Keratinocyte (primary cell): Measurements from ENCODE around the gene PCDHGB4. TPM values are rescaled to one million over a fixed set of nuclear protein-coding genes. Genes with fewer than 3 reads are reported as not detected.

ENCODE experiments used
- DNase-seq: peaks from one replicate; pipeline ENCODE4 v3.0.0-alpha.2; 2011; ENCODE audit warnings: low read depth, missing footprints, low spot score
- FAIRE-seq: peaks from 2 replicates; lab custom pipeline; 2011; peaks lifted over from hg19 to GRCh38; lab: Jason Lieb, UNC
- H2AFZ ChIP-seq: 2 replicates; pipeline ENCODE4 v1.6.0; 2012; ENCODE audit warnings: low read length, control low read depth, inconsistent platforms; ENCODE audit not compliant: control insufficient read depth
- H3K27ac ChIP-seq: 2 replicates; pipeline ENCODE4 v1.5.1; 2011; ENCODE audit warnings: low read length; ENCODE audit not compliant: control insufficient read depth, insufficient read depth
- H3K27me3 ChIP-seq: 3 replicates; pipeline ENCODE4 v1.6.0; 2011; ENCODE audit warnings: low read length; ENCODE audit not compliant: control insufficient read depth, insufficient read depth; ENCODE audit errors: extremely low read depth
- H3K36me3 ChIP-seq, 2 experiments: 2 replicates in 1 of 2; 3 replicates in 1 of 2; pipeline ENCODE4 v1.5.1; 2011; ENCODE audit warnings: low read length in 2 of 2, mild to moderate bottlenecking in 1 of 2; ENCODE audit not compliant: control insufficient read depth in 2 of 2, insufficient read depth in 2 of 2; ENCODE audit errors: extremely low read depth in 1 of 2
- H3K4me1 ChIP-seq: 3 replicates; pipeline ENCODE4 v1.5.1; 2011; ENCODE audit warnings: low read length; ENCODE audit not compliant: control insufficient read depth, insufficient read depth; ENCODE audit errors: extremely low read depth
- H3K4me2 ChIP-seq: 3 replicates; pipeline ENCODE4 v1.6.0; 2011; ENCODE audit warnings: low read depth, low read length; ENCODE audit not compliant: control insufficient read depth, insufficient read depth; ENCODE audit errors: extremely low read depth
- H3K4me3 ChIP-seq, 3 experiments: fragments of 200-600 bp in 1 of 3; sonication (generic) in 1 of 3; 2 replicates in 2 of 3; 3 replicates in 1 of 3; pipeline ENCODE4 v1.5.1; 2011 to 2016; ENCODE audit warnings: low read length in 3 of 3, mild to moderate bottlenecking in 3 of 3, control low read depth in 2 of 3, inconsistent platforms in 1 of 3, low read depth in 1 of 3, mixed read lengths in 1 of 3, mixed run types in 1 of 3, moderate library complexity in 1 of 3; ENCODE audit not compliant: control insufficient read depth in 2 of 3, insufficient read depth in 2 of 3; ENCODE audit errors: extremely low read depth in 1 of 3
- H3K79me2 ChIP-seq: 2 replicates; pipeline ENCODE4 v1.6.0; 2012; ENCODE audit warnings: low read length; ENCODE audit not compliant: control insufficient read depth, insufficient read depth
- H3K9ac ChIP-seq: 3 replicates; pipeline ENCODE4 v1.6.0; 2011; ENCODE audit warnings: low read length; ENCODE audit not compliant: control insufficient read depth, insufficient read depth; ENCODE audit errors: extremely low read depth
- H3K9me1 ChIP-seq: 3 replicates; pipeline ENCODE4 v1.6.0; 2011; ENCODE audit warnings: low read length; ENCODE audit not compliant: control insufficient read depth, insufficient read depth; ENCODE audit errors: extremely low read depth
- H3K9me3 ChIP-seq: 2 replicates; pipeline ENCODE4 v1.5.1; 2012; ENCODE audit warnings: low read depth, low read length; ENCODE audit not compliant: control insufficient read depth
- H4K20me1 ChIP-seq: 3 replicates; pipeline ENCODE4 v1.6.0; 2011; ENCODE audit warnings: low read length; ENCODE audit not compliant: control insufficient read depth, insufficient read depth; ENCODE audit errors: extremely low read depth
- EZH2 ChIP-seq: IDR thresholded peaks from one replicate; pipeline ENCODE4 v1.6.1; 2012; ENCODE audit warnings: inconsistent platforms, mild to moderate bottlenecking, low read length, moderate library complexity
- dilution Hi-C: fragments of 300-500 bp; cut with MboI; formaldehyde crosslinking; loops from one replicate; pipeline ENCODE4 v1.7.0; 2020; ENCODE audit warnings: low sequenced_read_pairs; ENCODE audit not compliant: extremely low pct_ligation_motif_present
- polyA plus RNA-seq, 5 experiments: library from polyadenylated mRNA; depleted of rRNA in 3 of 5; stranded (reverse) in 3 of 5; stranded (forward) in 1 of 5; unstranded in 1 of 5; fragments of >200 nt; gene quantifications; 1 replicate in 1 of 5; 2 replicates in 3 of 5; 3 replicates in 1 of 5; pipeline versions ENCODE4 v1.2.1 to v1.2.3, GENCODE V29; 2011 to 2012; ENCODE audit warnings: missing spikeins in 2 of 5, low read depth in 1 of 5, low replicate concordance in 1 of 5
- TF ChIP-seq, protein P1 (sequence below), 3 experiments: IDR thresholded peaks in 1 of 3; conservative IDR thresholded peaks in 1 of 3; optimal IDR thresholded peaks in 1 of 3; 2 replicates in 2 of 3; 3 replicates in 1 of 3; pipeline versions ENCODE3 to v1.5.1; 2011; ENCODE audit warnings: low read length in 3 of 3, mild to moderate bottlenecking in 3 of 3, moderate library complexity in 2 of 3, control low read depth in 1 of 3, inconsistent platforms in 1 of 3; ENCODE audit not compliant: insufficient read depth in 2 of 3; ENCODE audit errors: extremely low read depth in 1 of 3

Gene PCDHGB4
- polyA plus RNA-seq, 1 donor (not counting 4 experiments of a cell fraction or from before 2014, with no cell fraction given), result 1.6 TPM

GRCh38 chr5:141399555-141400258 lies 12.2 kb downstream of the PCDHGB4 start:
- Histone ChIP-seq H3K4me1 (no peaks in the 10 kb centered on the region), H3K27ac (no peak overlapping the region), H4K20me1 (no peaks in the 10 kb centered on the region), H2AFZ (no peak overlapping the region), H3K36me3 (no peaks in the 10 kb centered on the region), H3K27me3 (peaks cover 10% of the 10 kb centered on the region), H3K4me2 (no peak overlapping the region), H3K9me3 (peaks cover 26% of the 10 kb centered on the region), H3K9me1 (no peaks in the 10 kb centered on the region), H3K4me3 (no peak overlapping the region), H3K9ac (no peak overlapping the region), H3K79me2 (no peaks in the 10 kb centered on the region)
- dilution Hi-C loops, result no loop called here
- no peak for DNase-seq
- FAIRE-seq, result no peak
- TF ChIP-seq EZH2, result no peak
- TF ChIP-seq, protein P1, sequence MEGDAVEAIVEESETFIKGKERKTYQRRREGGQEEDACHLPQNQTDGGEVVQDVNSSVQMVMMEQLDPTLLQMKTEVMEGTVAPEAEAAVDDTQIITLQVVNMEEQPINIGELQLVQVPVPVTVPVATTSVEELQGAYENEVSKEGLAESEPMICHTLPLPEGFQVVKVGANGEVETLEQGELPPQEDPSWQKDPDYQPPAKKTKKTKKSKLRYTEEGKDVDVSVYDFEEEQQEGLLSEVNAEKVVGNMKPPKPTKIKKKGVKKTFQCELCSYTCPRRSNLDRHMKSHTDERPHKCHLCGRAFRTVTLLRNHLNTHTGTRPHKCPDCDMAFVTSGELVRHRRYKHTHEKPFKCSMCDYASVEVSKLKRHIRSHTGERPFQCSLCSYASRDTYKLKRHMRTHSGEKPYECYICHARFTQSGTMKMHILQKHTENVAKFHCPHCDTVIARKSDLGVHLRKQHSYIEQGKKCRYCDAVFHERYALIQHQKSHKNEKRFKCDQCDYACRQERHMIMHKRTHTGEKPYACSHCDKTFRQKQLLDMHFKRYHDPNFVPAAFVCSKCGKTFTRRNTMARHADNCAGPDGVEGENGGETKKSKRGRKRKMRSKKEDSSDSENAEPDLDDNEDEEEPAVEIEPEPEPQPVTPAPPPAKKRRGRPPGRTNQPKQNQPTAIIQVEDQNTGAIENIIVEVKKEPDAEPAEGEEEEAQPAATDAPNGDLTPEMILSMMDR (optimal IDR thresholded peaks at IDR 0.05 in 1 of 3, IDR thresholded peaks at IDR 0.05 in 1 of 3, conservative IDR thresholded peaks at IDR 0.05 in 1 of 3; ENCODE audit: extremely low read depth in 1 of 3, insufficient read depth in 2 of 3, low read length in 3 of 3), result no peak

GRCh38 chr5:141402553-141403243 lies 15.2 kb downstream of the PCDHGB4 start, which contains the start of gene PCDHGA9:
TSS of gene PCDHGA9 (plus strand) at chr5:141402778. CDS start at chr5:141402953, 175 bp downstream.
- H3K4me1 ChIP-seq, result no peaks in the 10 kb centered on the region
- H3K9me1 ChIP-seq, result no peaks in the 10 kb centered on the region
- H3K9me3 ChIP-seq, result peaks cover 27% of the 10 kb centered on the region
- no peaks in the 10 kb centered on the region for H3K36me3 ChIP-seq
- H3K79me2 ChIP-seq, result no peaks in the 10 kb centered on the region
- no peak within 1 kb of the TSS for H2AFZ ChIP-seq
- no peak for TF ChIP-seq EZH2
- TF ChIP-seq, protein P1 (optimal IDR thresholded peaks at IDR 0.05 in 1 of 3, IDR thresholded peaks at IDR 0.05 in 1 of 3, conservative IDR thresholded peaks at IDR 0.05 in 1 of 3; ENCODE audit: extremely low read depth in 1 of 3, insufficient read depth in 2 of 3, low read length in 3 of 3), result peak; percentile 40 to 50 (median 47)
- FAIRE-seq (no peak), DNase-seq (no peak)
- peaks cover 10% of the 10 kb centered on the region for H3K27me3 ChIP-seq
- dilution Hi-C loops, result no loop called here
- no peaks in the 10 kb centered on the region for H4K20me1 ChIP-seq
- no peak within 1 kb of the TSS for H3K9ac ChIP-seq
- peak within 1 kb of the TSS; percentile 1 to 18 (median 11) for H3K4me3 ChIP-seq
- H3K4me2 ChIP-seq, result peak within 1 kb of the TSS; percentile 18
- no peak within 1 kb of the TSS for H3K27ac ChIP-seq
